GM20000 (cell line): ENCODE data around the gene ASB12.

Source experiments
- DNase-seq: peaks from one replicate; pipeline ENCODE4 v3.0.0; 2012; ENCODE audit warnings: low spot score
- TF ChIP-seq, protein P1 (sequence below): IDR thresholded peaks from 2 replicates; pipeline ENCODE4 v1.5.1; 2012; ENCODE audit warnings: mild to moderate bottlenecking, control low read depth; ENCODE audit errors: extremely low read depth, missing control alignments

ASB12 gene

GRCh38 chrX:64192673-64193072, 37.7 kb downstream of the ASB12 start:
- no peak for DNase-seq
- TF ChIP-seq, protein P1, sequence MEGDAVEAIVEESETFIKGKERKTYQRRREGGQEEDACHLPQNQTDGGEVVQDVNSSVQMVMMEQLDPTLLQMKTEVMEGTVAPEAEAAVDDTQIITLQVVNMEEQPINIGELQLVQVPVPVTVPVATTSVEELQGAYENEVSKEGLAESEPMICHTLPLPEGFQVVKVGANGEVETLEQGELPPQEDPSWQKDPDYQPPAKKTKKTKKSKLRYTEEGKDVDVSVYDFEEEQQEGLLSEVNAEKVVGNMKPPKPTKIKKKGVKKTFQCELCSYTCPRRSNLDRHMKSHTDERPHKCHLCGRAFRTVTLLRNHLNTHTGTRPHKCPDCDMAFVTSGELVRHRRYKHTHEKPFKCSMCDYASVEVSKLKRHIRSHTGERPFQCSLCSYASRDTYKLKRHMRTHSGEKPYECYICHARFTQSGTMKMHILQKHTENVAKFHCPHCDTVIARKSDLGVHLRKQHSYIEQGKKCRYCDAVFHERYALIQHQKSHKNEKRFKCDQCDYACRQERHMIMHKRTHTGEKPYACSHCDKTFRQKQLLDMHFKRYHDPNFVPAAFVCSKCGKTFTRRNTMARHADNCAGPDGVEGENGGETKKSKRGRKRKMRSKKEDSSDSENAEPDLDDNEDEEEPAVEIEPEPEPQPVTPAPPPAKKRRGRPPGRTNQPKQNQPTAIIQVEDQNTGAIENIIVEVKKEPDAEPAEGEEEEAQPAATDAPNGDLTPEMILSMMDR: no peak

DNA sequence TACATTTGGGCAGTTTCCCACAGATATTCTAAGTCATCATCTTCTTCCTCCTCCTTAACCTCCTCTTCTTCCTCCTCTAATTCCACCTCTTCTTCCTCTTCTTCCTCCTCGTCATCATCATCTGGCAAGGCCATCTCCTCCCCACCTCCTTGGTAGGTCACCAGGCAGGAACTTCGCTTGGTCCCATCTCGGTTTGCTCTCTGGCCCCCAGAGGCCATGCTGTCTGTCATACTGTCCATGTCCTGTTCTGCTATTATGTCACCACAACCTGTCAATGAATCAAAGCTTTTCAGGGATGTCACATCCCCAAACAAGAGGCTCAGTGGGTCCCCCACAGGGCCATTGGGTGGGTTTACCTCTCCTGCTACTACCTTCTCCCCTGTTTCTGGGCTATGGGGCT, 38.4 kb downstream of the ASB12 start:
- no peak for DNase-seq
- TF ChIP-seq, protein P1: no peak

GRCh38 chrX:64191281-64192010, 39.0 kb downstream of the ASB12 start:
- no peak for DNase-seq
- TF ChIP-seq, protein P1: no peak

DNA sequence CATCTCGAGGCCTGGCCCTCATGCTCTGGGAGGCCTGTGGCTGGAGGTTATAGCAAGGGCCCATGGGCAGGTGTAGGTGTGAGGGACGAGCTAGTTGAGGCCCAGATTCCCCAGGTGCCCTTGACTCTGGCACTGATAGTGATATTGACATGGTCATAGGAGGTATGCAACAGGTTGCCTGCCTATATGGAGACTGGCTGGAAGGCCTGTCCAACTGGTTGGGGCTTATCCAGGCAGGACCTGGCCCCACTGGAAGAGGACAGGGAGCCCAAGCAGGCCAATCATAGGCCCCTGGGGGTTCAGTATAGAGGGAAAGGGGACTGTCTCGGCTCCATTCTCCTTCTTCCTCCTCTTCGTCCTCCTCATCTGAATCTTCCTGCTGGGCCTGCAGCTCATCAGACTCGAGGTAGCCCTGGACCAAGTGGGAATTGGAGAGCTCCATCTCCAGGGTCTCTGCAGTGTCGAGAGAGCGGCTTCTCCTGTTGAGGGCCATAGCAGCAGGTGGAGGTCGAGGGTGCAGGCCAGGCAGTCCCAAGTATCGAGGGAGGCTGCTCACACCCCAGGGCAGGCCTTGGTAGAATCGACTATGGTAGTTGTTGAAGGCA, 40.2 kb downstream of the ASB12 start:
- no peak for DNase-seq
- TF ChIP-seq, protein P1: no peak

DNA sequence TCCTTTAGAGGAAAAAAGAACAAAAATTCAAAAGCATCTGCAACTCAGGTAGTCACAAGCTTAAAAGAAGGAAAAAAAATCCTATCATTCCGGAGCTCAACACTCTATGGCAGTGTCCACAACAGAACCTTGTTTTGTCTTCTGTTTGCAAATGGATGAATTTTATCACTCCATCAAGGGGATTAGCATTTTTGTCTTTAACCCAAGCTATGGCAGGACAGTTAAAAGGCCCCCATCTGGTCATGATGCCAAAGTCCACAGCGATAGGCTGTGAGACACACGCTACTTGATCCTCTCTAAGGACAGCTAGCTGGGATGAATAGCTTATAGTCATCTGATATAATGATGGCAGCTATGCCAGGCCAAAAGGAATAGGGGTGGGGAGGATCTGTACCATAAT, 41.5 kb downstream of the ASB12 start:
- TF ChIP-seq, protein P1: no peak
- no peak for DNase-seq

DNA sequence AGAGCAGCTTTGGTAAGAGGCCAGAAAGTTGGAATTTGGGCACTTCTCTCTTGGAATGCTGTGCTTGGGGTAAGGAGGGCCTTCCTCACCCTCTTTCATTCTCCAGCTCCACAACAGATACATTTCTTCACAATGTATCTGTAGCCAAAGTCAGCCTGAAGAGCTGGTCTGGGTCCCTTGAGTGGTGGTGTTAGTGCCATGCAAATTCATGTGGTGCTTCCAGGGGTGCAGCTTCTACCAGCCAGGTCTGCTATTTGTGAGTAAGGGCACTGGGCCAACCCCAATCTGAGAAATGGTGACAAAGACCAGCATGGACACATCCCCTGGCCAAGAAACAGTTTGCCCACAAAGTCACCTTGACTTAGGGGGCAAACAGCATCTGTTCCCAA, 42.7 kb downstream of the ASB12 start:
- DNase-seq: no peak
- TF ChIP-seq, protein P1: no peak

GRCh38 chrX:64186974-64187761, 43.2 kb downstream of the ASB12 start:
- TF ChIP-seq, protein P1: no peak
- no peak for DNase-seq
